Panc1 (cell line): Measurements from ENCODE around the gene SEMA3G. TPM values are rescaled to one million over a fixed set of nuclear protein-coding genes. Genes with fewer than 3 reads are reported as not detected.

Experiments used
- ATAC-seq: fragments of 200-7000 bp; cut with Tn5 transposase; 2 replicates; pipeline ENCODE4 v1.9.1; 2020; ENCODE audit warnings: mild to moderate bottlenecking, moderate library complexity
- BruUV-seq: library from RNA; stranded (reverse); fragments of 400-500 nt; replicated peaks from 2 replicates; lab custom pipeline; 2021; lab: Mats Ljungman, UMichigan
- CTCF ChIA-PET: fragments of 300-600 bp; sonication (Branson Sonifier 250); formaldehyde crosslinking; loops from one replicate; lab custom pipeline; 2022; ENCODE audit warnings: antibody characterized with exemption; lab: Charles Lee
- POLR2A ChIA-PET: fragments of 300-600 bp; sonication (Branson Sonifier 250); formaldehyde crosslinking; loops from one replicate; lab custom pipeline; 2022; ENCODE audit warnings: antibody characterized with exemption; lab: Charles Lee
- DNase-seq: peaks from one replicate; pipeline ENCODE4 v3.0.0-alpha.2; 2010; ENCODE audit warnings: low read depth, low spot score
- H3K27ac ChIP-seq: 2 replicates; pipeline ENCODE4 v1.5.1; 2011; ENCODE audit warnings: mild to moderate bottlenecking, low read length, inconsistent platforms
- H3K27me3 ChIP-seq: fragments of 200-500 bp; sonication (Bioruptor generic); 2 replicates; pipeline ENCODE4 v1.6.0; 2014; ENCODE audit warnings: low read length, inconsistent platforms; ENCODE audit not compliant: control insufficient read depth, insufficient read depth
- H3K36me3 ChIP-seq: fragments of 200-500 bp; sonication (Bioruptor generic); 2 replicates; pipeline ENCODE4 v1.5.1; 2014; ENCODE audit warnings: inconsistent platforms, mild to moderate bottlenecking, low read length, moderate library complexity; ENCODE audit not compliant: control insufficient read depth, insufficient read depth
- H3K4me1 ChIP-seq: 2 replicates; pipeline ENCODE4 v1.5.1; 2011; ENCODE audit warnings: inconsistent platforms, mild to moderate bottlenecking, low read length, moderate library complexity; ENCODE audit not compliant: control insufficient read depth, insufficient read depth
- H3K4me3 ChIP-seq, 2 experiments: 2 replicates each; pipeline ENCODE4 v1.5.1; 2011 to 2012; ENCODE audit warnings: low read depth in 2 of 2, low read length in 2 of 2, mild to moderate bottlenecking in 2 of 2, inconsistent platforms in 1 of 2, moderate library complexity in 1 of 2
- H3K9me3 ChIP-seq: fragments of 200-500 bp; sonication (Bioruptor generic); 2 replicates; pipeline ENCODE4 v1.5.1; 2014; ENCODE audit warnings: low read depth, mild to moderate bottlenecking, inconsistent platforms, low read length, moderate library complexity; ENCODE audit not compliant: control insufficient read depth, insufficient read depth
- POLR2AphosphoS5 ChIP-seq: IDR thresholded peaks from 2 replicates; pipeline ENCODE4 v1.6.1; 2012; ENCODE audit warnings: mild to moderate bottlenecking, low read depth, low read length, moderate library complexity
- SIN3A ChIP-seq: IDR thresholded peaks from 2 replicates; pipeline ENCODE4 v1.6.1; 2012; ENCODE audit warnings: low read depth, mild to moderate bottlenecking, low read length, moderate library complexity, borderline replicate concordance; ENCODE audit not compliant: insufficient read depth
- TCF7L2 ChIP-seq: IDR thresholded peaks from 2 replicates; pipeline ENCODE4 v1.6.1; 2011; ENCODE audit warnings: mild to moderate bottlenecking, low read depth, low read length, inconsistent platforms
- in situ Hi-C: cut with HindIII; loops from 2 replicates; pipeline ENCODE4 v1.10.0; 2016; ENCODE audit warnings: low sequenced_read_pairs, low pct_unique_long_range_greater_than_20kb
- intact Hi-C: fragments of 100-400 bp; cut with micrococcal nuclease; formaldehyde crosslinking; loops from one replicate; pipeline ENCODE4 v1.10.0; 2022; ENCODE audit not compliant: unreplicated experiment
- total RNA-seq: library from RNA; stranded (reverse); gene quantifications from one replicate; pipeline ENCODE4 v1.2.1, GENCODE V29; 2021; ENCODE audit not compliant: unreplicated experiment
- TF ChIP-seq, protein P1 (sequence below): fragments of 450-650 bp; IDR thresholded peaks from 2 replicates; pipeline ENCODE4 v1.5.1; 2017; ENCODE audit warnings: mild to moderate bottlenecking
- TF ChIP-seq, protein P2 (sequence below), 2 experiments: IDR thresholded peaks; 2 replicates each; pipeline ENCODE4 v1.6.1; 2011 to 2012; ENCODE audit warnings: low read depth in 2 of 2, control low read depth in 1 of 2, low read length in 1 of 2, mild to moderate bottlenecking in 1 of 2, moderate library complexity in 1 of 2; ENCODE audit not compliant: insufficient read depth in 1 of 2

Gene SEMA3G
- total RNA-seq, 1 experiment from 2014 or later: 1.6 TPM

- intact Hi-C loops (no loop called here), in situ Hi-C loops (no loop called here)
- Histone ChIP-seq H3K36me3 (no peaks in the 10 kb centered on the region), H3K27me3 (no peaks in the 10 kb centered on the region), H3K27ac (no peak overlapping the region), H3K4me1 (no peaks in the 10 kb centered on the region), H3K4me3 (no peak overlapping the region), H3K9me3 (no peaks in the 10 kb centered on the region)
- ChIA-PET POLR2A (no interaction called here), CTCF (no interaction called here)
- no peak for TF ChIP-seq SIN3A
- no peak for TF ChIP-seq TCF7L2
- TF ChIP-seq, protein P1, sequence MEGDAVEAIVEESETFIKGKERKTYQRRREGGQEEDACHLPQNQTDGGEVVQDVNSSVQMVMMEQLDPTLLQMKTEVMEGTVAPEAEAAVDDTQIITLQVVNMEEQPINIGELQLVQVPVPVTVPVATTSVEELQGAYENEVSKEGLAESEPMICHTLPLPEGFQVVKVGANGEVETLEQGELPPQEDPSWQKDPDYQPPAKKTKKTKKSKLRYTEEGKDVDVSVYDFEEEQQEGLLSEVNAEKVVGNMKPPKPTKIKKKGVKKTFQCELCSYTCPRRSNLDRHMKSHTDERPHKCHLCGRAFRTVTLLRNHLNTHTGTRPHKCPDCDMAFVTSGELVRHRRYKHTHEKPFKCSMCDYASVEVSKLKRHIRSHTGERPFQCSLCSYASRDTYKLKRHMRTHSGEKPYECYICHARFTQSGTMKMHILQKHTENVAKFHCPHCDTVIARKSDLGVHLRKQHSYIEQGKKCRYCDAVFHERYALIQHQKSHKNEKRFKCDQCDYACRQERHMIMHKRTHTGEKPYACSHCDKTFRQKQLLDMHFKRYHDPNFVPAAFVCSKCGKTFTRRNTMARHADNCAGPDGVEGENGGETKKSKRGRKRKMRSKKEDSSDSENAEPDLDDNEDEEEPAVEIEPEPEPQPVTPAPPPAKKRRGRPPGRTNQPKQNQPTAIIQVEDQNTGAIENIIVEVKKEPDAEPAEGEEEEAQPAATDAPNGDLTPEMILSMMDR: no peak
- no peak for TF ChIP-seq POLR2AphosphoS5
- TF ChIP-seq, protein P2, sequence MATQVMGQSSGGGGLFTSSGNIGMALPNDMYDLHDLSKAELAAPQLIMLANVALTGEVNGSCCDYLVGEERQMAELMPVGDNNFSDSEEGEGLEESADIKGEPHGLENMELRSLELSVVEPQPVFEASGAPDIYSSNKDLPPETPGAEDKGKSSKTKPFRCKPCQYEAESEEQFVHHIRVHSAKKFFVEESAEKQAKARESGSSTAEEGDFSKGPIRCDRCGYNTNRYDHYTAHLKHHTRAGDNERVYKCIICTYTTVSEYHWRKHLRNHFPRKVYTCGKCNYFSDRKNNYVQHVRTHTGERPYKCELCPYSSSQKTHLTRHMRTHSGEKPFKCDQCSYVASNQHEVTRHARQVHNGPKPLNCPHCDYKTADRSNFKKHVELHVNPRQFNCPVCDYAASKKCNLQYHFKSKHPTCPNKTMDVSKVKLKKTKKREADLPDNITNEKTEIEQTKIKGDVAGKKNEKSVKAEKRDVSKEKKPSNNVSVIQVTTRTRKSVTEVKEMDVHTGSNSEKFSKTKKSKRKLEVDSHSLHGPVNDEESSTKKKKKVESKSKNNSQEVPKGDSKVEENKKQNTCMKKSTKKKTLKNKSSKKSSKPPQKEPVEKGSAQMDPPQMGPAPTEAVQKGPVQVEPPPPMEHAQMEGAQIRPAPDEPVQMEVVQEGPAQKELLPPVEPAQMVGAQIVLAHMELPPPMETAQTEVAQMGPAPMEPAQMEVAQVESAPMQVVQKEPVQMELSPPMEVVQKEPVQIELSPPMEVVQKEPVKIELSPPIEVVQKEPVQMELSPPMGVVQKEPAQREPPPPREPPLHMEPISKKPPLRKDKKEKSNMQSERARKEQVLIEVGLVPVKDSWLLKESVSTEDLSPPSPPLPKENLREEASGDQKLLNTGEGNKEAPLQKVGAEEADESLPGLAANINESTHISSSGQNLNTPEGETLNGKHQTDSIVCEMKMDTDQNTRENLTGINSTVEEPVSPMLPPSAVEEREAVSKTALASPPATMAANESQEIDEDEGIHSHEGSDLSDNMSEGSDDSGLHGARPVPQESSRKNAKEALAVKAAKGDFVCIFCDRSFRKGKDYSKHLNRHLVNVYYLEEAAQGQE (IDR thresholded peaks at IDR 0.05; ENCODE audit: insufficient read depth in 1 of 2, low read depth in 2 of 2, low read length in 1 of 2): no peak
- ATAC-seq (no peak), DNase-seq (no peak)
- no TSS peak for BruUV-seq
These were observed 52.5 kb downstream of the SEMA3G start for GRCh38 chr3:52392216-52392930.

- no peak for DNase-seq
- Histone ChIP-seq H3K27ac (no peak overlapping the region), H3K4me3 (no peak overlapping the region), H3K9me3 (no peaks in the 10 kb centered on the region), H3K27me3 (no peaks in the 10 kb centered on the region), H3K36me3 (no peaks in the 10 kb centered on the region), H3K4me1 (no peaks in the 10 kb centered on the region)
- TF ChIP-seq, protein P1: no peak
- TF ChIP-seq POLR2AphosphoS5: no peak
- TF ChIP-seq TCF7L2: no peak
- TF ChIP-seq SIN3A: no peak
- intact Hi-C loops: no loop called here
- in situ Hi-C loops: no loop called here
- ATAC-seq: no peak
- BruUV-seq: no TSS peak
- CTCF ChIA-PET: no interaction called here
- POLR2A ChIA-PET: no interaction called here
These were observed 53.8 kb downstream of the SEMA3G start for GRCh38 chr3:52391096-52391495.
